ENCODE data around the gene YBX3.

- TF ChIP-seq CTCF (optimal IDR thresholded peaks at IDR 0.05 in 1 of 3, IDR thresholded peaks at IDR 0.05 in 1 of 3, conservative IDR thresholded peaks at IDR 0.05 in 1 of 3; ENCODE audit: extremely low read depth in 1 of 3, insufficient read depth in 2 of 3, low read length in 3 of 3): no peak
- no peak for TF ChIP-seq EZH2 (IDR thresholded peaks at IDR 0.05; ENCODE audit: low read length)
Measured at GRCh38 chr12:10740182-10740581, 17.1 kb upstream of the YBX3 start.
